HG02840 (cell line): ENCODE results near the gene SLC22A23.

ENCODE experiments used
- ATAC-seq: cut with Tn5 transposase; IDR thresholded peaks from one replicate; pipeline ENCODE4 v1.9.1; 2021; ENCODE audit warnings: mild to moderate bottlenecking, moderate library complexity, moderate number of reproducible peaks; ENCODE audit not compliant: unreplicated experiment, low FRiP score

SLC22A23 gene

GRCh38 chr6:3220366-3220765, 236.5 kb downstream of the SLC22A23 start:
- ATAC-seq: no peak
